AML-193 (cell line): ENCODE measurements around the gene HYI.
"Not testable (repeated sequence)": the region's sequence is repeated elsewhere in the genome, so short reads cannot be mapped to it uniquely, and the experiment has no call there.

Source experiments
- DNase-seq, 2 experiments: peaks; one replicate each; lab custom pipeline; 2025; lab: John Stamatoyannopoulos, UW

The HYI gene

DNA sequence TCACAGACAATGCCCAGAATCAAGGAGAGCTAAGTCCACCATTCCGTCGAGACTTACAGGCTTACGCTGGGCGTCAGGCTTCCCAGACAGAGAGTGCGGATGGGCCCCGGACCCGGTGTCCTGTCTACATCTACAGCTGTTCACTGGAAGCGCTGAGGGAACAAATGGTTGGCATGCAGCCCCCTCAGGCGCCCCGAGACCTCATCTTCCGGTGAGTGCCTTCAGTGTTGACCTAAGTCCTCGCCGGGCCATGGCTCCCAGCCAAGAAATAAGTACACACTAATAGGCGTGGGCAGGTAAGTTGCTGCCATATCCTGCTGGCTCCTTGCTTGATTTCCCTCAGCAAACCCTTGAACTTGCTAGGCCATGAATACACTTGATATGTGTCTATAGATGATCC lies 26.2 kb downstream of the HYI start:
- no peak for DNase-seq

DNA sequence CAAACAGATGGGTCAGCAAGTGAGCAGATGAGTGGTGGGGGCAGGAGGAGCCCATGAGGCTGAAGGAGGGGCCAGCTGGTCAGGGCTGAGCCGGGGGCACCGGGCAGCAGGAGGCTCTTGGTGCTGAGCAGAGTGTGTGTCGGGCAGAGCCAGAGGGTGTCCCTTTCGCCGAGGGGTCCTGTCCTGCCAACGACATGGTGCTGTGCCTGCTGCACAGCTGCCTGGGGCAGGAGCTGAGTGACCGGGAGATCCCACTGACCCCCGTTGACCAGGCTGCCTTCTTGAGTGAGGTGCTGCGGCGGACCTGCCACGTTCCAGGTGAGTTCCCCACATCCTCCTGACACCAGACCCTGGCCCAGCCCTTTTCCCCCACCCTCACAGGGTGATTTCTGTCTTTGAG lies 27.5 kb downstream of the HYI start:
- no peak for DNase-seq

DNA sequence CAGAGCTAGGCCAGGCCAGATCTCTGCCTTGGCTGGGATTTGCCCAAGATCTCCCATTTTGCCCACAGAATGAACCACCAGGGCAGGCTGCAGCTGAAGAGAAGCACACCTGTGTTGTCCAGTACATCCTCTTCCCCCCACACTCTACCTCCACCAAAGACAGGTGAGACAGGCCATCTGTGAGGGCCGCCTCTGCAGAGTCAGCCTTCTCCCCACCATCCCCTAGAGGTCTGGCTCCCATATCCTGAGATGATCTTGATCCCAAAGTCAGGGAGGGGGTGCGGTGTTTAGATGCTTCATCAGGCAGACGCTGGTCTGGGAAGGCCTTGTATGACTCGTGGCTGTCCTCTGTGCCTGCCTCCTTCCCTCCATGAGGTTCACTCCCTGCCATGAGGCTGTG lies 28.7 kb downstream of the HYI start:
- DNase-seq: no peak

DNA sequence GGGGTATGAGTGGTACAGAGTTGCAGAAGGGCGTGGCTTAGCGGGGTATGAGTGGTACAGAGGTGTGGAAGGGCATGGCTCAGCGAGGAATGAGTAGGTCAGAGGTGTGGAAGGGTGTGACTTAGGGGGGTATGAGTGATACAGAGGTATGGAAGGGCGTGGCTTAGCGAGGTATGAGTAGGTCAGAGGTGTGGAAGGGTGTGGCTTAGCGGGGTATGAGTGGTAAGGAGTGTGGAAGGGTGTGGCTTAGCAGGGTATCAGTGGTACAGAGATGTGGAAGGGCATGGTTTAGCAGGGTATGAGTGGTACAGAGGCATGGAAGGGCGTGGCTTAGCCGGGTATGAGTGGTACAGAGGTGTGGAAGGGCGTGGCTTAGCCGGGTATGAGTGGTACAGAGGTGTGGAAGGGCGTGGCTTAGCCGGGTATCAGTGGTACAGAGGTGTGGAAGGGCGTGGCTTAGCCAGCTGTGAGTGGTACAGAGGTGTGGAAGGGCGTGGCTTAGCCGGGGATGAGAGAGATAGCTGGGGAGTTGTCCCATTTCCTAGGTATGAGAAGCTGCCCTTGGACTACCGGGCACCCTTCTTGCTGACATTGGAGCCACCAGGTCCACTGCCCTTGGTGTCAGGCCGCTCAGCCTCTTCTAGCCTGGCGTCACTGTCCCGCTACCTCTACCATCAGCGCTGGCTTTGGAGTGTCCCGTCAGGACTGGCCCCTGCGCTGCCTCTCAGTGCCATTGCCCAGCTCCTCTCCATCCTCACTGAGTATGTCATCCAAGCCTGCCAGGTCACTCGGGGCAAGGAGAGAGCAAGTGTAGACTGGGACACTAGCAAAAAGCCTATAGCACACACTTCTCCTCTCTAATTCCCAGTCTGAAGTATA lies 29.8 kb downstream of the HYI start:
- DNase-seq: no peak

DNA sequence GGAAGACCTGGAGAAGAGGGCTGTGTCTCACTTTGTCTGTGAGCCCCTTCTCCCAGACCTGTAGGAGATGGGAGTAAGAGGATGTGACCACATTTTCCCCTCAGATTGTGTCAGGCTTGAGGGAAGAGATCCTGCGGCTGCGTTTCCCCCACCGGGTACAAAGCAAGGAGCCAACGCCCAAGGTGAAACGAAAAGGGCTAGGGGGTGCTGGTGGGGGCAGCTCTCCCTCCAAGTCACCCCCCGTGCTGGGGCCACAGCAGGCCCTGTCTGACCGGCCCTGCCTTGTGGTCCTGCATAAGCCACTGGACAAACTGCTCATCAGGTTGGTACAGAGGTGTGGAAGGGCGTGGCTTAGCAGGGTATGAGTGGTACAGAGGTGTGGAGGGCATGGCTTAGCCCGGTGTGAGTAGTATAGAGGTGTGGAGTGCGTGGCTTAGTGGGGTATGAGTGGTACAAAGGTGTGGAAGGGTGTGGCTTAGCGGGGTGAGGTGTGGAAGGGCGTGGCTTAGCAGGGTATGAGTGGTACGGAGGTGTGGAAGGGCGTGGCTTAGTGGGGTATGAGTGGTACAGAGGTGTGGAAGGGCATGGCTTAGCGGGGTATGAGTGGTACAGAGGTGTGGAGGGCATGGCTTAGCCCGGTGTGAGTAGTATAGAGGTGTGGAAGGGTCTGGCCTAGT lies 30.6 kb downstream of the HYI start:
- no peak for DNase-seq

DNA sequence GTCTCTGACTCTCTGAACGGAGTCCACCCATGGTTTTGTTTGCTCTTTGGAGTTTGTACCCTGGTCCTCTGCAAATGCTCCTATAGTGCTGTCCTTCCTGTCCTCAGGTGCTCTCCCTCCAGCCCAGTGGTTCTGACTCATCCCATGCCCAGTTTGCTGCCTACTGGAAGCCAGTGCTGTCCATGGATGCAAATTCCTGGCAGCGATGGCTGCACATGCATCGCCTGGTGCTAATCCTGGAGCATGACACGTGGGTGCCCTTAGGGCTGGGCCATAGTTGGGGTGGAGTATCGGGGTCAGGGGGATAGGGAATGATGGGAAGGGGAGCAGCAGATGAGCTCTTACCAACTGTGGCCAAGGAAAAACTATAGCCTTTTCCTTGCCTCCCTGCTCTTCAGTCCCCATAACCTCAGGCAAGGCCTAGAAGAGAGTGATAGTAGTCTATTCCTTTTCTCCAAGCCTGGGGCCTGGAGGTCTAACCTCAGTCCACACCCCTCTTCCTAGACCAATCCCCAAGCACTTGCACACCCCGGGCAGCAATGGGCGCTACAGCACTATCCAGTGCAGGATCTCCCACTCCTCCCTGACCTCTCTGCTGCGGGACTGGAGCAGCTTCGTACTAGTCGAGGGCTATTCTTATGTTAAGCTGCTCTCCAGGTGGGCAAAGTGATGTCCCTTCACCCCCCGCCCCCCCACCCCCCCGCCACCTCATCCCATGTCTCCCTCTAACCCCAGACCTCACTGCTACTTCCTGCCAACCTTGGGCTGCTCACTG lies 31.6 kb downstream of the HYI start:
- DNase-seq: no peak

DNA sequence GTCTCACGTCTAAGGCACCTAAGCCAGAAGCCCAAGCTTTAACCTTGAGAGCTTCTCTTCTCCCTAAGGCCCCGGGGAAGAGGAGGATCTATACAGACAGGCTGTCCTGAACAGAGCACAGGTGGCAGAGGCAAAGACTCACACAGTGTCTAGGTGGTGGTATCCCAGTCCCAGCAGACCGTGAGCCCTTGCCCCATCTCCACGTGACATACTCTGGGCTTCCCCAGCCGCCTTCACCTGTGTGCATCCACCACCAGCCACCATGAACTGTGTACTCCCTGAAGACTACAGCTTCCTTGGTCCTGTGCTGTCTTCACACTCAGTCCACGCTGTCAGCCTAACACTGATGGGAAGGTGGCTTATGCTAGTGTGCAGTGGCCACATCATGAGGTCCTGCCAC lies 32.3 kb downstream of the HYI start:
- DNase-seq: no peak

DNA sequence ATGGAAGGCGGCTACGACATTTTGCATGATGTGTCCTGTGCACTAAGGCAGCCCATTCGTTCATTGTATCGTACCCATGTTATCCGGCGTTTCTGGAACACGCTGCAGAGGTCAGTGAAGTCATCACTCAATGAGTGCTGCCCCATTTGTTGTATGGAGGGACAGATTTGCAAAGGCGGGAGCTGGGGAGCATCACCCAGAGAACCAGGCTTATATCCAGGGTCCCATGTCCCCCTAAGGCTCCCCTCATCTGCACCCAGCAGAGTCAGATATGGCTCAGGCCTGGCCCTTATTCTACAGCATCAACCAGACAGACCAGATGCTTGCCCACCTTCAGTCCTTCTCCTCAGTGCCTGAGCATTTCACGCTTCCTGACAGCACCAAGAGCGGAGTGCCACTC lies 32.9 kb downstream of the HYI start:
- no peak for DNase-seq

DNA sequence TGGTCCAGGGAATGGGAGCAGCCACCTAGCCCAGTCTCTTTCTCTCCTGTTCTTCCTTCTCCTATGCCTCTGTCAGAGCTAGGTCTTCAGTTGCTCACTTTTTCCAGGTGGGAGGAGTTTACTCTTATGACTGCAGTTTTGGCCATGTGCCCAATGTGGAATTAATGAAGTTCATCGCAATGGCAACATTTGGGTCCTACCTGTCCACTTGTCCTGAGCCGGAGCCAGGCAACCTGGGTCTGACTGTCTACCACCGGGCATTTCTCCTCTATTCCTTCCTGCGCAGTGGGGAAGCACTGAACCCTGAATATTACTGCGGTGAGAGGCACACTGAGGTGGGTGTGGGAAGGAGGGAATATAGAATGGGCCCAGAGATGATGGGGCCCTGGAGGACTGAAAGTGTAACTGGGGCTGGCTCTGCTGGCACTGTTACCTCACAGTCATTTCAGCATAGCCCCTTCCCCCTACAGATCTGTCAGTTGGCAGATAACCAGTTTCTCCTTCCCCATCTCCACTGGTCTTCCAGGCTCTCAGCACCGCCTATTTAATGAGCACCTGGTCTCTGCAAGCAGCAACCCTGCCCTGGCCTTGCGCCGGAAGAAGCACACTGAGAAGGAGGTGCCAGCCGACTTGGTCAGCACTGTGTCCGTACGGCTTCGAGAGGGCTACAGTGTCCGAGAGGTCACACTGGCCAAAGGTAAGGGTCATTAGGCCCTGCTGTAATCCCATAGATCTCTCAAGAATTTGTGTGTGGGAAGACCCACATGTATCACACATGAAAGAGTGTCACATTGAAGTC lies 33.9 kb downstream of the HYI start:
- no peak for DNase-seq

DNA sequence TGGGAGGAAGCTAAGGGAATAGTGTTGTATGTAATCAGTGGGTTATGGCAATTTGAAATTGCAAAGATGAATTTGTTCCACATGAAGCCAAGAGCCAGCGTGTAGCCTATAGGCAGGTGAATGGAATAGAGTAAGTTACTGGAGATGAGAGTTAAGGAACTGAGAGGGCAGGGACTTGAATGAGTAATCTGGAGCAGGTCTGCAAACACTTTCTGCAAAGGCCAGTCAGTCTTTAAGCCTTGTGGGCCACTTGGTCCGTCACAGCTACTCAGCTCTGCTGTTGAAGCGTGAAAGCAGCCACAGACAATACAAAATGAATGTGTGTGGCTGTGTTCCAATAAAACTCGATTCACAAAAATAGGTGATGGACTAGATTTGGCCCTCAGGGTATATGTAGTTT lies 34.9 kb downstream of the HYI start:
- no peak for DNase-seq

DNA sequence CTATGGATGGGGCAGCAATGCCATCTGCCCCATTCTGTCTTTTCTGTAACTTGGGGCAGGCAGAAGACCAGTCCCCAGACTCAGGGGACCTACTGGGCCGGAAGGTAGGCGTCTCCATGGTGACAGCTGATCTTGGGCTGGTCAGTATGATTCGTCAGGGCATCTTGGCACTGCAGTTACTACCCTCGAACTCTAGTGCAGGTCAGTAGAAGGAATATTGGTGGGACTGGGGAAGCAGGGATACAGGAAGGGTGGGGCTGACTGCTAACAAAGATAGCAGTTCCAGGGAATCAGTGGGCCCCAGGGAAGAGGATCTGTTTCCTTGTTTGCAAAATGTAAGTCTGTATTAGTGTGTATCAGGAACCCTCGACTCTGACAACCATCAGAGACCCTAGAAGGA lies 37.8 kb downstream of the HYI start:
- DNase-seq: no peak

DNA sequence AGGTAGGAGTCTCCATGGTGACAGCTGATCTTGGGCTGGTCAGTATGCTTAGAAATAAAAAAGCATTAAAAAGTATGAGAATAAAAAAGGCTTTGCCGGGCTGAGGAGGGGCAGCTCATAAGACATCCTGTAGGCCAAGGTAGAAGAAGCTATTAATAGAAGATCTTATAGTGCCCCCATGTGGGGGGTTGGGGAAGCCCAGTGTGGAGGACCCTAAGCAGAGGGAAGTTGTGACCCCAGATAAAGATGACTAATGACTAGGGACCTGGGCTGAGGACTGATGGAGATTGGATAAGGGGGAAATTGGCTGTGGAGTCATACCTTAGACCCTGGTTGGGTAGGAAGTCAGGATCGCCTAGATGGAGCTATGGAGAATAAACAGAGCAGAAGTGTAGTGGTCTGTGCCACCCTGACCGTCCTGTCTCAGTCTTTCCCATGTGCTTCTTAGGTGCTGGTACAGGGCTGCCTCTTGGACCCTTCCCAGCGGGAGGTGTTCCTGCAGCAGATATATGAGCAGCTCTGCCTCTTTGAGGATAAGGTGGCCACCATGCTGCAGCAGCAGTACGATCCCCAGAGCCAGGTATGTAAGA lies 39.0 kb downstream of the HYI start:
- peak; percentile 53 to 66 for DNase-seq

DNA sequence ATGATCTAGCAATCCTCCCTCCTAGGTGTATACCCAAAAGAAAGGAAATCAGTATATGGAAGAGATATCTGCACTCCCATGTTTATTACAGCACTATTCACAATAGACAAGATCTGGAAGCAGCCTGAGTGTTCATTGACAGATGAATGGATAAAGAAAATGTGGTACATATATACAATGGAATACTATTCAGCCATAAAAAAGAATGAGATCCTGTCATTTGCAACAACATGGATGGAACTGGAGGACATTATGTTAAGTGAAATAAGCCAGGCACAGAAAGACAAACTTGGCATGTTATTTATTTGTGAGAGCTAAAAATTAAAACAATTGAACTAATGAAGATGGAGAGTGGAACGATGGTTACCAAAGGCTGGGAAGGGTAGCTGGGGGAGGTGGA lies 40.3 kb downstream of the HYI start:
- not testable (repeated sequence) for DNase-seq

DNA sequence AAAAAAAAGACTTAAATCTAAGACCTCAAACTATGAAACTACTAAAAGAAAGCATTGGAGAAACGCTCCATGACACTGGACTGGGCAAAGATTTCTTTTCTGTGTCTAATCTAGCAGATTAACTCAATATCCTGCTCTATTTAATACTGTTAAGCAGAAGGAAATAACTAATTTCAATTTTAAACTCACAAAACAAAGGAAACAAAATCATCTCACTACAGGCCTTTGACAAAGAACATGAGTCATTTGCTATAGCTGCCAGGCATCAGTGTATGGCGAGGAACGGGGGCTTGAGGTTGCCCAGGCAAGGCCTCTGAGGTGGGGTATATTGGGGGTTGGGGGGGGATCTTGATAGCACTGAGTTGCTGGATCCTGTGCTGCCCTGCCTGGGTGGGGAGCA lies 43.2 kb downstream of the HYI start:
- DNase-seq: no peak

DNA sequence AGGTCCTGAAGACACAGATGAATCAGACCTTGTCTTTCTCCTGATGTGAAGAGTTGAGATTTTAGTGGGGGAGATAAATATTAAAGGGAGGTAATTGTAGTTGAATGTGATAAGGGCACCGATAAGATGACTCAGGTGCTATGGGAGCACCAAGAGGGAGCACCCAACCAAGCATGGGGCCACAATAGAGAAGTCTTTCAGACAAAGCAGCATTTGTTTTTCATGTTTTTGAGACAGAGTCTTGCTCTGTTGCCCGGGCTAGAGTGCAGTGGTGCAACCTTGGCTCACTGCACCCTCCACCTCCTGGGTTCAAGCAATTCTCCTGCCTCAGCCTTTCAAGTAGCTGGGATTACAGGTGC lies 47.9 kb downstream of the HYI start:
- DNase-seq: no peak

DNA sequence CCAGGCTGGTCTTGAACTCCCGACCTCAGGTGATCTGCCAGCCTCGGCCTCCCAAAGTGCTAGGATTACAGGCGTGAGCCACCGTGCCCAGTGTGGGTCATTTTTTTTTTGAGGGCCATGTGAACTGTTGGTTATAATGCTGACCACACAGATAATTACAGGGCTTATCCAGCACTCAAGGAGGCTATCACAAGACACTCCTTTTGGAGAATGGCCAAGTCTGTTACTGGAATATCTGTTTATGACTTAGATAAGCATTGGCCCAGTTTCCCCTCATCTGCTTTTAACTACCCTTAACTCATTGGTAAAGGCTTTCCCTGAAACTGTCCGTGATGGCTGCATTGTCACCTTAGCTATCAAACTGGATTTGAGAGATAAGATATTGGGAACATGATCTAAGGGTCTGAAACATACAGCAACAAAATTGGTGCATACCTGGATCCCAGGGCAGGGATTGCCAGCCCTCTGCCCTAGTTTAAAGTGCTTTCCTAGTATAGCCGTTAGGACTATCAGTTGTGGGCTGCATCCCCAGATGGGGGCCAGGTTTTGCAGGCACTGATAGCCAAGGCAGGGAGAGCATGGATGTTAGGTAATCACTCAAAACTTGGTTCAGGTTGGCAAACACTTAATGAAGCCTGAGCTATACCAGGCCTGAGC lies 48.4 kb downstream of the HYI start:
- no peak for DNase-seq

DNA sequence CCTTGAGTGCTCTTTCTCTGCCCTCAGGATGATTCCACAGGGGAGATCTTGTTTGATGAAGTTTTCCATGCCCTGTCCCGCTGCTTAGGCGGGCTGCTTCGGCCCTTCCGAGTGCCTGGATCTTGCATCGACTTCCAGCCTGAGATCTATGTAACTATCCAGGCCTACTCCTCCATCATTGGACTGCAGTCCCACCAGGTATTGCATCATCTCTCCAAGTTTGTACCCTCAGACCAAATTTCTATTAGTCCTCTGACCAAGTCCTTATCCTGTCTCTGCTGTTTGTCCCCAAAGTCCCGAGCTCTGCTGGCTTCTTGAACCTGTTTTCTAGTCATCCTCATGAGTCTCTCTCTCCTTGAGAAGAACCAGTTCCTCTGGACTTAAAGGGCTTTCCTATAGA lies 49.4 kb downstream of the HYI start:
- no peak for DNase-seq

DNA sequence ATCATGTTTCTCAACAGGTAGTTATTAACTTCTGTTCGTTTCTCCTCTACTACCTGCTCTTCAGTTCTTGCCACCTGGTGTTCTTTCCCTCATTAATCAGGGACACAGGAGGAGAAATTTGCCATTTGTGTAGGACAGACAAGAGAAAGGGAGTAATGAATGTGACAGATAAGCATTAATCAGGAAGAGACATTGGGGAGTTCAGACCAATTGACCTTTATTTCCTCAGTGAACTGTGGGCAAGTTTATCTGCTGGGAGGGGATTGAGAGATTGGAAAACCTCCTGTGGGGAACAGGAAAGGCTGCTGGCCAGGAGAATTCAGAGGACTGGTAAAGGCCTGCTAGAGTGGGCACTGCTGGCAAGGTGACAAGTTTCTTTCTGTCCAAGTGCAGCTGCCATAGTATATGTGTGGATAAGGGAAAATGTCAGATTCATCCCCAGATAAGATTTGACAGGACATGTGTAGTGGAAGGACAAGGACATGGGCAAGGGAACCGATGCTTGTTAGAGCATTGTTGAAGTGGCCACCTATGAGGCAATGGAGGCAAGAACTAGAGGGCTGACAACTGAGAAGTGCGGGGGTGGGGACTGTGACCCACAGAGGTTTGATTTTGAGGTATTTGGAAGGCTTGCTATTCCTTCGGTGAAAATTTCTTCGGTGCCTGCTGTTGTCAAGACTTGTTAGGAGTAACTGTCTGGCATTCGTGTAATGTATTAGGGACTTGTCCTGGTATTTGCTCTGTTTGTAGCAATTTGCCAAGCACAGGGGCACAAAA lies 51.5 kb downstream of the HYI start:
- no peak for DNase-seq
